CD4-positive, alpha-beta T cell treated with Interleukin-10 for 1 hour (primary cell): Measurements from ENCODE around the gene NKX1-1.
"Not testable (repeated sequence)": the region's sequence is repeated elsewhere in the genome, so short reads cannot be mapped to it uniquely, and the experiment has no call there.

Source experiments
- DNase-seq: peaks from one replicate; pipeline ENCODE4 v3.0.0-alpha.2; 2020

Gene NKX1-1

DNA sequence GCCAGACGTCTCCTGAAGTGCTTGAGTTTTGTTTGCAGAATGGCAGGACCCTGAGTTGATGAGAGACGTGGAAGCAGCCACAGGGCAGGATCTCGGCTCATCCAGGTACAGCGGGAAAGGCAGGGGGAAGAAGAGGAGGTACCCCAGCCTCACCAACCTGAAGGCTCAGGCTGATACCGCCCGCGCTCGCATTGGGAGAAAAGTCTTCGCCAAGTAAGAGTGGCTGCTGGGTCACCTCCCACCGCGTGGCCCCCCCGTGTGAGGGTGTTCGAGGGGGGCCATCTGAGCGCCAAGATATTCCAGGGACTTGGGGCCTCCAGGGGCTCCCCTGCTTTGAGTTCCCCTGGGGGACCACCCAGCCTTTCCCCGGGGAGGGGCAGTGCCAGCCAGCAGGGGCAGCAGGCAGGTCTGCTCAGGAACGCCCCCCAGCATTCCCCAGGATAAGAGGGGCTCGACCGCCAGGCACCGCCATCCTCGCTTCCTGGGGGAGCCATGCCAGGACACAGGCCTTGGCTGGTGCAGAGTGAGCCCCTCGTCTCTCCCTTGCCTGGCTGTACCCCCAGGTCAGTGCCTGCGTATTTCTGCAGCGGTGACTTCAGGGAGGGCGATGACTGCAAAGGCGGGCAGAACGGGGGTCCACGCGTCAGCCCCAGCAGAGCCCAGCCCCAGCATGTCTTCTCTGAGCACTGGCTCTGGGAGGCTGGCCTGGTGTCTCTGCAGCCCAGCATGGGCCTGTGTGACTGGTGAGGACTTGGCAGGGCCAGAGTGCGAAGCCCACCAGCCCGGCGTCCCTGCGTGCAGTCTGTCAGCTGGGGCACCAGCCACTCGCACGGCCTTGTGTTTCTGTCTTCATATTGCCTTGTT is 22.3 kb downstream of the NKX1-1 start:
- no peak for DNase-seq

DNA sequence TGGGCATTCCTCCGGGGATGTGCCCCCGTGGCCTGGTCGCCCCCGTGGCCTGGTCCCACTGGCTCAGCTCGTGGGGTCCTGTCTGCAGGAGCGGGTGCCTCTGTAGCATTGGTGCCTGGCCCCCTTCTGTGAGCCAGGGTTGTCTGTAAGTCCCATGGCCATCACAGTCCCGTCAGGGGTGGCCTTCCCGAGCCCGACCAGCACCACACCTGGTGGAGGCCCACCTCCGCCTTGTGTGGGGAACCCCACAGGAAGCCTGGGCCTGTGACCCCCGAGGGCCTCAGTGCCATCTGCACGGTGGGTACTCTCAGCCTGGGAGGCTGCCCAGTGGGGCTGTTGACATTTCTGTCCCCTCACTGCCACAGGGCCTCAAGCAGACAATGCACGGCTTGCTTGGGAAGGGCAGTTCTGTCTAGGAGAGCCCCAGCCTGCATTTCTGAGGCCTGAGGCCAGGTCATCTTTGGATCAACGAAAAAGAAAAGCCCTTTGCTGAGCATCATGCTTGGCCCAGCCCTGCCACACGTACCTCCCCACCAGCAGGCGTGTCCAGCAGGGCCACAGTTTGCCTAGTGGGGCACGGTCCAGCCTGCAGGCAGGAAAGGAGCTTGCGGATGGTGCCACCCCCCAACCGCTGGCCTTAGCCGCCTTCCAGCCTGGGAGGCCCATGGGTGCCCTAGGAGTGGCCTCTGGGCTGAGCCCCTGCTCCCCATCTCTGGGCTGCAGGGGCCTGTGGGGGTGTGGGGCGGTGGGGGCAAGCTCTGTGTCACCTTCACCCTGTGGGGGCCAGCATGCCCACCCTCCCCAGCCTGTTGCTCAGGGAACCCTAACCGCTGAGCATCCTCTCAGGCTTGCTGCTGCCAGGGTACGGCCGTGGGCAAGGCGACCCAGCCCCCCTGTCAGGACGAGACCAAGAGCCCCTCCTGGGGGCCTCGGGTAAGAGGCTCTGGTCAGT is 23.2 kb downstream of the NKX1-1 start:
- no peak for DNase-seq

DNA sequence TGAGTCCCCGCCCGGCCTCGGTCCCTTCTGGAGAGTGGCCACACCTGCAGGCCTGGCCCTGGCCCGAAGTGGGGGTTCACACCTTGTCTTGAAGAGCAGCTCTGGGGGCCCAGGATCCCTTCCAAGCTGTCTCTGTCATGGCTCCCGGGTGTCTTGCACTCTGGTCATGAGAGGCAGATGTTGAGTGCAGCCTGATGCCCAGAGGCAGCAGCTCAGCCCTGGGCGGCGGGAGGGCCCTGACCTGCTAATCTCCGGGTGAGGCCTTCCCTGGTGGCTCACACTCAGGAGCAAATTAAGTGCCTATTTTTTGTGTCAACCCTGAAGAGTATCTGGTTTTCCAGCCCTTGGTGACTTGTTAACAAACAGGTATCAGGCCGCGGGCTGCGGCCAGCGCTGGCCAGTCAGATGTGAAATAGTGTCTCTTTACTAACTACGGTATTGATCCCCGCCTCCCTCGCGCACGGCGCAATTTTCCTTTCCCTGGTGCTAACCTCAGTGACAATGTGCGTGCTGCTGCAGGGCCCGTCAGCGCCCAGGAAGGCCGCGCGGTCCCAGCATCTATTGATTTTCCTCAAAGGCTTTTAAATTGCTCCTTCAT is 24.2 kb downstream of the NKX1-1 start:
- DNase-seq: no peak

DNA sequence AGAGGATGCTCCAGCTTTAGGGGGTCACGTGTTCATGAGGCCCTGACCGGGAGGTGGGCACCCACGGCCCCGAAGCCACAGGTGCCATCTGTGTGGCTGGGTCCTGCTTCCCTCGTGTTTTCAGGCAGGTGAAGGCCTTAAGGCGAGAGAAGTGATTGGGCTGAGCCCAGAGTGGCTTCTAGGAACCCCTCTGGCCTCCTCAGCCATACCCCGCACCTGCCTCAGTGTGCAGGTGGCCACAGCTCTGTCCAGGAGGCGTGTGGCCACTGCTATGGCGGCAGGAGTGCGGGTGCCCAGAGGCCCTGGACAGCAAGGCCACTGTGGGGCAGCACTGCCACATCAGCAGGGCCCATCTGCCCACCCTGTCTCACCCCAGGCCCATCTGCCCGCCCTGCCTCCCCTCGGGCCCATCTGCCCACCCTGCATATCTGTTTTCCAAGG is 25.0 kb downstream of the NKX1-1 start:
- DNase-seq: no peak

DNA sequence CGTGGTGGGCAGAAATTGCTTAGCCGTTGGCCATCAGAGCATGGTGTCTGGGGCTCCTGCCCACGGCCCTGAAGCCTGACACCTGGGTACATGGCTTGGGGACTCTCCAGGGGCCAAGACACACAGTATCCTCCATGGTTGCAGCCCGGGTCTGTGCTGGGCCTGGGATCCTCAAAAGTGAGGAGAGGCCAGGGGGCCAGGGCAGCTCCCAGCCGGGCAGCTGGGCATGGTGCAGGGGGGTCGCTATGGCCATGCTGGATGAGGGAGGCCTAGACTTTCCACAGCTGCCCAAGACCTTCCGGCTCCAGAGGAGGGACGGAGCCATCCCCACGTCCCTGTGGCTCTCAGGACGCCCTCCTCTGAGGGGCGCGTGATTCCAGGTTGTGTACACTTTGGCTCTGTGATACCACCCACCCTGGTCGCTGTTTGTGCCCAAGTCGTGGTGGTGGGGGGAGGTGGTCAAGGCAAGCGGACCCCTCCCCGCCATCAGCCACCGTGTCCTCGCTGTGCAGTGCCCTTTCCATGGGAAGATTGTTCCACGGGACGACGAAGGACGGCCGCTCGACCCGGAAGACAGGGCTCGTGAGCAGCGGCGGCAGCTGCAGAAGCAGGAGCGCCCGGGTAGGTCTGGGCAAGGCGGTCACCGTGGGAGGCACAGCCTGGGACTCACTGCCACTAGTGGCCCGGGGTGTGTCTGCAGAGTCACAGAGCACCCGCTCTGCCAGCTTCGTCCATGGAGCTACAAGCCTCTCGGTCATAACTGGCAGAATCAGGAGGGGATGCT is 25.7 kb downstream of the NKX1-1 start:
- no peak for DNase-seq

DNA sequence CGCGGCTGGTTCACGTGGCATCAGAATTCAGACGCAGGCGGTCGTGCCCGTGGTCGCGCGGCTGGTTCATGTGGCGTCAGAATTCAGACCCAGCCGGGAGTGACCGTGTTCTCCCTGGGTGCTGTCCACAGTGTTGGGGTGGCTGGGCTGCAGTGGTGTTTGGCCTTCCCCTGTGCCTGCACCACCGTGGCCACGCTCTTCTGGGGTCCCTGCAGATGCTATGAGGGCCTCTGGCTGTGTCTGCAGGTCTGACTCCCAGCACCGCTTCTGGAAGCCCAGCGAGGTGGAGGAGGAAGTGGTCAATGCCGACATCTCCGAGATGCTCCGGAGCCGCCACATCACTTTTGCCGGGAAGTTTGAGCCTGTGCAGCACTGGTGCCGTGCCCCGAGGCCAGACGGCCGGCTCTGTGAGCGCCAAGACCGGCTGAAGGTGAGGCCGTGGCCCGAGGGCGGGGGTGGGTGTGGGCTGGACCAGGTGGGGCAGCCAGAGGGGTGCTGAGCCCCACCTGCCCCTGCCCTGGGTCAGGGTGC is 26.4 kb downstream of the NKX1-1 start:
- DNase-seq: no peak

DNA sequence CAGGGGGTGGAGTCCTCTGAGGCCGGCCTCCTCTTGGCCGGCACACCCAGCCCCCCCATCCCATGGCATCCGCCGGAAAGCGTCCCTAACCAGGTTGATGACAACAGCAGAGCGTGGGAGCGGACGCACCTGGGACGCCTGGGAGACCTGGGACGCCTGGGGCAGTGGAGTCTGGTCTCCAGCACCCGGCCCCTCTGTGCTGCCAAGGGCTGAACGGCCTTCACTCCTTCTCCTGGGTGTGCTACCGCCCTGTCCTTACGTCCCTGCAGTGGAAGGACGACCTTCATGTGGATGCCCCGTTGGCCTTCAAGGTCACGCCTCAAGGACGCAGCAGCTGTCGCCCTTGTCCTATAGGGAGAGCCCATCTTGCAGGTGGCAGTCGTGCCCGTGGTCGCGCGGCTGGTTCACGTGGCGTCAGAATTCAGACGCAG is 26.9 kb downstream of the NKX1-1 start:
- no peak for DNase-seq

DNA sequence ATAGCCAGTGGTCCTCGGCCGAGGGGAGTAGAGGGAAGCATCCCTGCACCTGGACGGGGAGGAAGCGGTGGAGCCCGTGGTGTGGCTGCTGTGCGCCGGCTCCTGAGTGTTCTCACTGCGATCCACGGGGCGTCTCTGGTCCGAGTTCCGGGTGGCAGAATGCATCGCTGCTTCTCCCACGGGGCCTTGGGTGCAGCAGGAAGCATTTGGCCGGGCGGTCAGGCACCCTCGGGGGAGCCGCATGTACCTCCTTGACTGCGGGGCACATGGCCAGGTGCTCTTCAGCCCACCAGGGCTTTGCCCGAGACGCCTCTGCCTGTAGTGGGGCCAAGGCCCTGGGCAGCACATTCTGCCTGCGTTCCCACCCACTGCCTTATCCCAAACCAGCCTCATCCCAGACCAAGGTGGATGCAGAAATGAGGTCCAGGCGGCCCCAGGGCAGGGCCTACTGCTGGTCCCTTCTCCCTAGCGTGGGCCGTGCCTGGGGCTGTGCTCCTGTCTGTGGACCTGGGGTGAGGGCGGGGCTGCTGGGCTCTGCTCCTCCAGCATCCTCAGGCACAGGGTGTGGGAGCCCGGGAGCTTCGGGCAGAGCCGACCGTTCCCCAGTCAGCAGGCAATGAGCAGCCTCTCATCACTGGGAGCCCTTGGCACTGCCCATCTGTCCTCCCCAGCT is 27.5 kb downstream of the NKX1-1 start:
- no peak for DNase-seq

DNA sequence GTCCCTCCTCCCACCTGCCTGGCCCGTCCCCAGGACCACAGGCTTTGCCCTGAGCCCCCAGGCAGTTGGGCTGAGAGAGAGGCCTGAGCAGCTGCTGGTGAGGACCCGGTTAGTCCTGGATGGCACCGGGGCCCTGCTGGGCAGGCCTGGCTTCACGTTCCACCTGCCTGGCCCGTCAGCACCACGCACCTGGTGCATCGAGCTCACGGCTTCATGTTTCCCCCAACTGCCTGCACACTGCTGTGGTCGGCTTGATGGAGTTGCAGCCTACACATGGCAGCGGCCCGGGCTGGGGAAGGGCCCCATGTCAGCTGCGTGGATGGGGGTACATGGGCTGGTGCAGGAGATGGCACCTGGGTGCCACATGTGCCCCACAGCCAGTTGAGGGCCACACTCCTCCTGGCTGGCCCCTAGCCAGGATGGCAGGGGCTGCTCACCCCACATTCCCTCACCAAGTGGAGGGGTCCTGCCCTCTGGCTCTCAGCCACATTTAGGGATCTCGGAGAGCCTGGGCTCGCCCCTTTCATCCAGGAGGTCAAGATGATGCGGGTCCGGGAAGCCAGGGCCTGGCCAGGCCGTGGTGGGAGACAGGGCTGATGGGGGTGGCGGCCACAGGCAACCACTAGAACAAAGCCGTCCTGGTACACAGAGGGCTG is 28.5 kb downstream of the NKX1-1 start:
- DNase-seq: no peak

DNA sequence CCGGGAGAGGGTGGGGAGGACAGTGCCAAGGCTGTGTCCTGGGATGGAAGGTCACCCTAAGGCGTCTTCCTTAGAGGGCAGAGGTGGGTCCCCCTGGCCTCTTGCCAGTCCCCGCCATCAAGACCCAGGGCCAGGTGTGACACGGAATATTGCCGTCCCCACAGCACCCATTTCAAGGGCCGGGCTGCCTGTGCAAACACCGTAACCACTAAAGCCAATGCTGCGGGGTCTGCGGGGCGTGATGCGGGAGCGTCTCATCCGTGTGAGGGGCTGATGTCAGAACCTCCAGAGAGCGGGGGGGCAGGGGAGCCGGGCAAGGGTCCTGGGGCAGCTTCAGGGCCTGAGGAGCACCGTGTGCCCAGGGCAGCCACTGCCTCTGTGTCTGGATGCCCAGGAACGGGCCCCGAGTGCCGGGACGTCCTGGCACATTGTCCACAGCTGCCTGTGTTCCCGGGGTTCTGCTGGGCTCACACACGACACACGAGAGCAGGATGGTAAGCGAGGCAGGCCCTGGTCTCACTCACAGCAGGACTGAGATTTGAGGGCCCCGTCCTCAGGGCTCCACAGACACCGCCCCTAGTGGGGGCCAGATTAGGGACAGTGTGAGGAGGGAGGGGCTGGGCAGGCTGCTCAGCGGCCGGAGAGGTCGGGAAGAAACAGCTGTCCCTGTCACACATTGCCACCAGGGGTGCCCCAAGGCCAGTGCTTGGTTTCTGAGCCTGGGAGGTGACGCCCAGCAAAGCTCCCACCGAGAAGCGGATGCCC is 29.2 kb downstream of the NKX1-1 start:
- no peak for DNase-seq

DNA sequence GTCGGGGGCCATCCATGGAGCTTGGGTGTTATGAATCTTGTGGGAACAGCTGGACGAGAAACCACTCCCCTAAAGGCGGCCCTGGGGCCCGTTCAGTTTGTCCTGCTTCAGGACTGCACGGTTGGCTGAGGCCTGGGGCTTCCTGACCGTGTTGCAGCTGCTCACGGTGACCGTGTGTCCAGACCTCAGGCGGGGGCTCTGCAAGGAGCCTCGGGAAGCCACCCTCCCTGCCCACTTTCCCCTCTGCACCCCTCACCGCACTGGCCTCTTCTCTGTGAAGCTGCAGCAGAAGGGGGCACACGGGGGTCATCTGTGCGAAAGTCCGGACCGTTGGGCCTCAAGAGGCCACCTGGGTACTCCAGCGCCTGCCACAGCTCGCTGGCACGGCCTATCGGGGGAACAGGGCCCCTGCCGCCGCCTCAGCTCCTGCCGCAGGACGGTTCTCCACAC is 29.8 kb downstream of the NKX1-1 start:
- no peak for DNase-seq

DNA sequence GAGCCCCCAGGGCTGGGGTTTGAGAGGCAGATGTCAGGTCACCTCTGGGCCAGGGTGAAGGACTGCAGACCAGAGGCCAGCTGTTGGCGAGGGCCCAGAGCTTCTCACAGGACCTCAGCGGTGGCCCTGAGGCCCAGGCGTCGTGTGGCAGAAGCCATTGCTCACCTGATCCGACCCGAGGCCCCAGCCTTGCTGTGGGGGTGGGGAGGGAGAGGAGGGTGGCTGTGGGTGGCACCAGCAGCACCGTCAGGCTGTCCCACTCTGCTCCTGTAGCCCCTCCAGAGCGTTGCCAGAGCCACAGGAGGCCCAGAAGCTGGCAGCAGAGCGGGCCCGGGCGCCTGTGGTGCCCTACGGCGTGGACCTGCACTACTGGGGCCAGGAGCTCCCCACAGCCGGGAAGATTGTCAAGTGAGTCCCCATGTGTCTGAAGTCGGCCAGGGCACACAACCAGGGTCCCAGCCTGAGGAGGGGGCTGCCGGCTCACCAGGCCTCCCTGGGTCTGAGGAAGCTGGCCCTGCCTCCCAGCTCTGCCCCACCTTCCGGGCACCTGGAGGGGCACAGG is 30.4 kb downstream of the NKX1-1 start:
- no peak for DNase-seq

DNA sequence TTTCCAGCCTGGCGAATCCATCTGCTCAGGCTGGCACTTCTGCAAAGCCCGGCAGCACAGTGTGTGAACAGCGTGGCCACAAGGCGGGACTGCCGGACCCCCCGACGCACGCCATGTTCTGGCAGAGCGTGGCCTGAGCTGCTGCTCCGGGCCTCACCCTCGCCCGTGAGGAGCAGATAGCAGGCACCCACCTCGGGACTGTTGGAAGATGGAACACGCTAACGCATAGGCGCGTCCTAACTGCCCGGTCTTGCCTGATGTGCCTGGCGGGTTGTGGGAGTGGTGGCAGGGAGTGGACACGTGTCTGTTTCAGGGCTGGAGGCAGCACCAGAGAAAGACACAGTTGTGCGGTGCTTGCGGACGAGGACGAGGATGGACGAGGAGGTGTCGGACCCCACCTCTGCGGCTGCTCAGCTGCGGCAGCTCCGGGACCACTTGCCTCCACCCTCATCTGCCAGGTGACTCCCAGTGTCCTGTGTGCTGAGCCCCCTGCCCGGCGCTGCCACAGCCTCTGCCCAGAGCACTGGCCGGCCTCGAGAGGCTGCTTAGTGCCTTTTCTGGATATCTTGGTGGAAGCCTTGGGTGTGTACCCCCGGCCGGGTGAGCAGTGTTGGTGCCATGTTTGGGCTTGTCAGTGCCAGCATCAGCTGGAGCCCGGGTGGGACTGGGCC is 31.1 kb downstream of the NKX1-1 start:
- no peak for DNase-seq

DNA sequence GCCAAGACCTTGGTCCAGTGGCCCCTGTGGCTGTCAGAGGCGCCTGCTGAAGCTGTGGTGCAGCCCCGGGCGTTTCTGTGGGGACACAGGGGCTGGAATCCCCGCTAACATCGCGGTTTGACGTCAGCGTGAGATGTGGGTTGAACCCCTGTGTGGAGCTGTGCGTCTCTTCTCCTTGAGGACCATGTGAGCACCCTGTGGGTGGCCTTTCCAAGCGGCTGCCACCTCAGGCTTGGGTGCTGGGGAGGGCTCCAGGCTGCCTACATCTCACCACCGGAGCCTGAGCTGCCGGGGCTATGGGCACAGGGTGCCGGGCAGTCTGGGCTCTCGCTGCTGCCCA is 31.6 kb downstream of the NKX1-1 start:
- no peak for DNase-seq

DNA sequence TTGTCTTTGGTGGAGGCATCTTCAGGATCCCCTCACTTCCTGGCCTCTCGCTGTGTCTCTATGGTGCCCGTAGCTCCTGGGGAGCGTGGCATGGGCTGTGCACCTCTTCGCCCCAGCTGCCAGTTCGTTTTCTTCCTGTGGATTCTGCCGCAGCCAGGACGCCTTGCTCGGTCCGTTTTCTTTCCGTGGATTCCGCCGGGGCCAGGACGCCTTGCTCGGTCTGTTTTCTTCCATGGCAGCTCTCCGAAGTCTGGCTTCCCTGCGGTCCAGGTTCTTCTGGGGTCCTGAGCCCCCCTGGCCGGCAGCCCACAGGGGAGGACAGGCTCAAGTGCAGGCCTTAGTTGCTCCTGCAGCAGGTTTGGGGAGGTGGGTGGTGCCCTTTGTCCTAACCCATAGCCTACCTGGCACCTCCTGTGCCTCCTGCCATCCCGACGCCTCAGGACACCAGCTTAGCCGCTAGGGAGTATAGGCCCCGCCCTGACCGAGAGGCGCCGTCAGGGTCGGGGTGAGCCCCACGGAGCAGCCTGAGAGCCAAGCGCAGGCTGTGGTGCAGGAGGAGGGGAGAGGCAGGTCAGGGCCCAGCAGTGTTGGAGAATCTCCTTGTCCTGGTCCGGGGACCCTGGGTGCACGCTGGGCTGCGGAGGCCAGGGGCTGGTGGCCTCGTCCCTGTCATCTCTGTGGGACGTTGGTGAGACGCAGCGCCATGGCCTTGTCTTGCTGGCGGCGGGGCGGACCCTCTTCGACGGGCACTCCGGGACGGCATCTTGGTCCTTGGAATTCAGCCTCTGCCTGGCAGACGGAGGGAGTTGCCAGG is 32.1 kb downstream of the NKX1-1 start:
- DNase-seq: no peak

DNA sequence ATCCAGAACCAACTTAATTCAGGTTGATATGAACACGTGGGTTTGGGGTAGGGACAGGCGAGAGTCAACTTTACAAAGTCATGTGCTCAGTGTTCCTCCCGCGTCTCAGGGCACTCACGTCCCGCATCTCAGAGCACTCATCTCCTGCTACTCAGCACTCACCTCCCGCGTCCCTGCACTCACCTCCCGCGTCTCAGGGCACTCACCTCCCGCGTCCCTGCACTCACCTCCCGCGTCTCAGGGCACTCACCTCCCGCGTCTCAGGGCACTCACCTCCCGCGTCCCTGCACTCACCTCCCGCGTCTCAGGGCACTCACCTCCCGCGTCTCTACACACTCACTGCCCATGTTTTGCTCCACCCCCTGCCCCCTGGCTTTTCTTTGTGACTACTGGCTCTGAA is 33.7 kb downstream of the NKX1-1 start:
- DNase-seq: not testable (repeated sequence)

DNA sequence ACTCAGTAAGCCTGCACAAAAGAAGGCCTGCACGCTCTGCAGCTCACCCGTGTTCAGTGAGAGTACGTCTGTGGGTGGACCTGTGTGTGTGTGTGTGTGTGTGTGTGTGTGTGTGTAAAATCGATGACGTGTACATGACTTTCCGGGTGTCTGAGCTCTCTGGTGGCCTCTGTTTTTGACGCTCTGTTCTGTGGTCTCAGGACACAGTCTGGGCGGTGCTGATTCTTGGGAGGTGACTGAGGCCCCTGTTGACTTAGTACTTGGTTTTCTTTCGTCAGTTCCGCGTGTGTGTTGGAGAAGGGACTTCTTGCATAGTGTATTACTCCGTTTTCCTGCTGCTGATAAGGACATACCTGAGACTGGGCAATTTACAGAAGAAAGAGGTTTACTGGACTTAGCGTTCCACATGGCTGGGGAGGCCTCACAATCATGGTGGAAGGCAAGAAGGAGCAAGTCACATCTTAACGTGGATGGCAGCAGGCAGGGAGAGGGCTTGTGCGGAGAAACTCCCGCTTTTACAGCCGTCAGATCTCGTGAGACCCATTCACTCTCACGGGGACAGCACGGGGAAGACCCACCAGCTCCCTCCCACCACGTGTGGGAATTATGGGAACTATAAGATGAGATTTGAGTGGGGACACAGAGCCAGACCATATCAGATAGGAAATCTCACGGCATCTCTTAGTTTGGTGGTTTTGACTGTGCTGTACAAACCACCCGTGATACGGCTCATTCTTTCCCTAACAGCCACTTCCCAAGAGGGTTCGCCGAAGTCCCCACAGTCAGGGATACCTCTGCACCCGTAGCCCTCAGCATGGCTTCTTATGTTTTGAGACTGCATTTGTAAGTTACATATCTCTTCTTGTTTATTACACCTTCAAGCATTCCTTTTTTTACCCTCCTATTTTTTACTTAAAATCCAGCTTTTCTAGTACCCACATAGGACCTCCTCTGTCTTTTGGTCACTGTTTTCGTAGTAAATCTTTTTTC is 34.8 kb downstream of the NKX1-1 start:
- DNase-seq: no peak
